EL (cell line): ENCODE measurements around the gene KANK2.
"Not testable (repeated sequence)": the region's sequence is repeated elsewhere in the genome, so short reads cannot be mapped to it uniquely, and the experiment has no call there.

Experiments used
- DNase-seq: peaks from one replicate; pipeline ENCODE4 v3.0.0-alpha.2; 2016

Gene KANK2

DNA sequence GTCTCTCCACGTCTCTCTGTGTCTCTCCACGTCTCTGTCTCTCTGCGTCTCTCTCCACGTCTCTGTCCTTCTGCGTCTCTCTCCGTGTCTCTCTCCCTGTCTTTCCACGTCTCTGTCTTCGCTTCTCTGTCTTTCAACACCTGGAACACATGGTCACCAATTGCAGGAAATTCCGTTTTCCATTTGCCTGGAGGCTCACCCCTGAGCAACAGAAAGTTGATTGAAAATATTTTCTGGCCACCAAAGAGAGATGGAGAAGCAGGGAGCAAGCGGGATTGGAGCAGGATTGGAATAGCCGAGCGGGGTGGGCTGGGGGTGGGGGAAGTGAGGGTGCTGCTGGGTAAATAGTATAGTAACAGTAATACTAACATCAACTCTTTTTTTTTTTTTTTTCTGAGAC lies 1.7 kb downstream of the KANK2 start:
- no peak for DNase-seq

DNA sequence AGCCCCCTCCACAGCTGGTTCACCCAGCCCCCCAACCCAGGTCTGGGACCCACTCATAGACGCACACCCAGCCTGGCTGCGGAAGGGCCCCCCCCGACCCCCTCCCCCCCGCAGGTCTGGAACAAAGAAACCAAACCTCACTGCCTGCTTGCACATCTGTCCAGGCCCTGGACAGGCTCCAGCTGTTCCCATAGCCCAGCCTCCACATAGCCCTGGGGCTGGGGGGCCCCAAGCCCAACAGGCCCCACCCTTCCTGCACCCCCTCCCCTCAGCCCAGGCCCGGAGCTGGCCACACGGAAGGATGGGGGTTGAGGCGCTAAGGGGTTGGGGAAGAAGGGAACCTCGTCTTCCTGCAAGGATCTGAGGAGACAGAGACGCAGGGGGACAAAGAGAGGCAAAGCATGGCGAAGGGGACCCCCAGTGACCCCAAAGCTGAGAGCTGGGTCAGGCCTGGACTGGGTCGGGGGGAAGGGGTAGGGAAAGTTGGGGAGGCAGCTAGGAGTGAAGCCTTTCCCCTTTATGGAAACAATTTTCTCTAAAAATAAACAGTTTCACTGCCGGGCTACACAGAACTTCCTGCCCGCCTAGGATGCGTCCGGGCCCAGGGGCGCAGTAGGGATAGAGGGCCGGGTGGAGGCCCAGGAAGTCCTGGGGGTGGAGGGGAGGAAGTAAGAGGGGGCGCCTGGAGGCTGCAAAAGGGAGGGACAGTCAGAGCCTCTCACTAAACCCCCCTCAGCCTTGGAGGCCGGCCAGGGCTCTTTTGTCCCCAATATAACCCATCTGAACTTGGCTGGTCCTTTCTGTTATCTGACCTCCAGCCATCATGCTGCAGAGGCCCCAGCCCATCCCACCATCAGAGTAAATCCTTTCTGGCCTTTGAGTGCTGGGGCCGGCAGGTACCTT lies 2.4 kb downstream of the KANK2 start:
- peak; percentile 35 for DNase-seq

DNA sequence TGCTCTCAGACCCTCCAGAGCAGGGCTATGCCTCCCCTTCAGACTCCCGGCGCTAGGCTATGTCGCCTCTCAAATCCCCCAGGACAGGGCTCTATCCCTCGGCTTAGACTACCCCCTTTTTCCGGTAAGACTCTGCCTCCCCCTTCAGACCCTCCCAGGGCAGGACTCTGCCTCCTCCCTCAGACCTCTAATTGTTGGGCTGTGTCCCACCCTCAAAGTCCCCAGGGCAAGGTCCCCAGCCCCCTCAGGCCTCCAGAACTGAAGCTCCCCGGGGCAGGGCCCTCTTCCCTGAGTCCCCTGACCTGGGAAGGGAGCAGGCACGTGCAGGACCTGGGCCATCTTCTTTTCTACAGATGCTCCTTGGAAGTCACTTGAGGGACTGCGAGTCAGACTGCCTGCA lies 3.2 kb downstream of the KANK2 start:
- no peak for DNase-seq

DNA sequence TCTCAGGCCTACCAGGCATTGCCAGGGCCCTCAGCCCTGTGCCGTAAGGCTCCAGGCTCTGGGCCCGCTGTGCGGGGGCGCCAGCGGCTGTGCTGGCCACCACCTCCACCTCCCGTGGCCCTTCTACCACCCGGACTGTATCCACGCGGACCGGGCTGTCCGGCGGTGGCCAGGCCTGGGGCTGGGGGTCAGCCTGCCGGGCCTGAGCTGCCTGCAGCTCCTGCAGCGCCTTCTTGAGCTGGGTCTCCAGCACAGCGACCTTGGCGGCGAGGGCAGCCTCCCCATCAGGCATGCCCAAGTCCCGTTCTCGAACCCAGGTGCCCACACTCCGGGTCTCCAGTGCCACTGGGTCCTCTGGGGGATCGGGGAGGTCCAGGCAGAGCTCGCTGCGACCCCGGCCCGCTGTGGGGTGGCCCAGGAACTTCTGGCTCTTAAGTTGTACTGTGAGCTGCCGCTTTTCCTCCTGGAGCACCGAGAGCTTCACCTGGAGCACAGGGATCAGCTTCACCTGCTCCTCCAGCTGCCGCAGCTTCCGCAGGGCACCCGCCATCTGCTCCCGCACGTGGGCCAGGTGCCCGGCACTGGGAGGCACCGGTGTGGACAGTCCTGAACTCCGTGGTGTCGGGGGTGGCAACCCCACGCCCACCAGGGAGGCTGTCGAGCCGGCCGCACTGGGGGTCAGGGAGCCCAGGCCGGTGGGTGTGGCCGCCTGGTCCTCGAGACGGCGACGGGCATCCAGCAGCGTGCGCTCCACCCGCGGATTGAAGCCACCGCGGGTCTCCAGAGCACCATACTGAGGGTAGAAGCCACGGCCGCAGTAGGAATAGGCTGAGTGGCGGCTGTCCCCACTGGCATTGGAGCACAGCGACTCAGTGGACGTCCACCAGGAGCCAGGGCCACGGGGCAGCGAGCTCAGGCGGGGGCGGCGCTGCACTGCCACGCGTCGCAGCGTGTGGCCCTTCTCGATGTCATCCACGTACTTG lies 4.1 kb downstream of the KANK2 start:
- no peak for DNase-seq

DNA sequence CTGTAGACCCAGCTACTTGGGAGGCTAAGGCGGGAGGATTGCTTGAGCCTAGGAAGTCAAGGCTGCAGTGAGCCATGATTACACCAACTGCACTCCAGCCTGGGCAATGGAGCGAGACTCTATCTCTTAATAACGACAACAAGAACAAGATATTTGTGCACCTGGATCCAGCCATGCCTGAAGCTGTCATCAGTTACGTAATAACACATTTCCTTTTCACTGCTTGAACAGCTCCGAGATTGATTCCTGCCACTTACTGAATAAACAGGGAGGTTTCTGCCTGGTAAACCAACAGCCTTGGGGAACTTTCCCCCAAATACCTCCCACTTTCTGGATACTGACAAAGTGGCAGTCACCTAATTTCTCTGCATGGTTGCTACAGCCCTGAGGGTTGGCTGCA lies 5.4 kb downstream of the KANK2 start:
- DNase-seq, result no peak

DNA sequence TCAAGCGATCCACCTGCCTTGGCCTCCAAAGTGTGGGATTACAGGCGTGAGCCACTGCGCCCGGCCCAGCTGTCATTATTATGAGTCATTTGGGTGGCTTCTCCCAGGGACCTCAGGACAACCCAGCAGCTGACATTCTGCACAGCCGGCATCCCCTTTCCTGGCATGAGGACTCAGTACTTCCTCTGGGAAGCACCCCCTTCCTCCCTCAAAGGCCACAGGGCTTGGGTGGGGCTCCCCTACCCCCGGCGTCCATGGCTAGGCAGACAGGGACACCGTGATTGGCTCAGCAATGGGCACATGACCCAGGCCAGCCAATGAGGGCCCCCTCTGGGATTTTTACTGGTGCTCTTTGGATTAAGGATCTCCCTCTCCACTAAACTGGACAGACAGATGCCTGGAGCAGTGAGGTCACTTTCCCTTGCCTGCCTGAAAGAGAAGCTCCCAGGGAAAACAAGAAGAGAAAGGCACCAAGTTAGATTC lies 6.0 kb downstream of the KANK2 start:
- peak; percentile 90 for DNase-seq

DNA sequence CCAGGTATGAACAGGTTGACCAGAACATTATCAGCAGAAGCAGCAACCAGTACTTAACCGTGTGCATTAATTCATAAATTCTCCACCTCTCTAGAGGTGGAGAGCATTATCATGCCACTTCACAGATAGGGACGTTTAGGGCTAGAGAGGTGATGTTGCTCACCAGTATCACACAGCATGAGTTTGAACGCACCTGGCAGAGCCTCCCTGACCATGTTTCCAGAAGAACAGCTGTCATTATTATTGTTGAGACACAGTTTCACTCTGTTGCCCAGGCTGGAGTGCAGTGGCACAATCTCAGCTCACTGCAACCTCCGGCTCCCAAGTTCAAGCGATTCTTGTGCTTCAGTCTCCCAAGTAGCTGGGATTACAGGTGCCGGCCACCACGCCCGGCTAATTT lies 6.8 kb downstream of the KANK2 start:
- no peak for DNase-seq

DNA sequence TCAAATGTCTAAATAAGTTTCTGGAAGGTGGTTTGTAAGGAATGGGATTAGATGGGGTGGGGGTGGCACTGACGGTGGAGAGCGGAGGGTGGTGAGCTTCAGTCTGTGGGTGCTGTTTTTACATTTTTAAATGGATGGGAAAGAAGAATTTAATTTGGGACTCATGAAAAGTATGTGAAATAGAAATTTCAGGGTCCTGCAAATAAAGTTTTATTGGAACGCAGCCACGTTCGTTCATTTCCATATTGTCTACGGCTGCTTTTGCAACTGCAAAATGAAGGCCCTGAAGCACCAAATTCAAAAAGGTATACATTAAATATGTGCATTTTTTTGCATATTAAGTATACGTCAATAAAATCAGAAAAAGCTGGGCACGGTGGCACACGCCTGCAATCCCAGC lies 9.9 kb downstream of the KANK2 start:
- no peak for DNase-seq

DNA sequence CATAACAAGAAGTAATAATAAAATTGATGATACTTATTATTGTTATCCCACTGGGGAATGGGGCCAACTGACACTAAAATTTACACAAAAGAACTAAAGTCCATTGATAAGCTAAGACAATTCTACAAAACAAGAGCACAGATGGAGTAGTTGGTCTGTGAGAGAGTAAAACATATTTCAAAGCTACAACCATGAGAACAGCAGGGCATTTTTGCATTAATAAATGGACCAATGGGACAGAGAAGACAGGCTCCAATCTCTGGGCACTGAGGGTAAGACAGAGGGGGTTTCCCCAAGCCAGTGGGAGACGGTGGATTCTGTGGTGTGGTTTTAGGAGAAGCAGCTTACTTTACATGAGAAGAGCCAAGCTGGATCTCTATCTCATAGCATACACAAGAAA lies 14.4 kb downstream of the KANK2 start:
- DNase-seq, result no peak

DNA sequence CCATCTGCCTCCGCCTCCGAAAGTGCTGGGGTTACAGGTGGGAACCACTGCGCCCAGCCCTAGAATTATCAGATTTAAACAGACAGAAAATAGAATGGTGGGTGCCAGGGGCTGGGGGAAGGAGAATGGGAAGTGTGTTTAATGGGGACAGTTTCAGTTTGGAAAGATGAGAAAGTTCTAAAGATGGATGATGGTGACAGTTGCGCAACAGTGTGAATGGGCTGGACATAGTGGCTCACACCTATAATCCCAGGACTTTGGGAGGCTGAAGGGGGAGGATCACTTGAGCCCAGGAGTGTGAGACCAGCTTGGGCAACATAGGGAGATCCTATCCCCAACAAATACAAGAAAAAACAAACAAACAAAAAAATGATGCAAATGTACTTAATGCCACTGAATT lies 15.9 kb downstream of the KANK2 start:
- DNase-seq, result no peak

DNA sequence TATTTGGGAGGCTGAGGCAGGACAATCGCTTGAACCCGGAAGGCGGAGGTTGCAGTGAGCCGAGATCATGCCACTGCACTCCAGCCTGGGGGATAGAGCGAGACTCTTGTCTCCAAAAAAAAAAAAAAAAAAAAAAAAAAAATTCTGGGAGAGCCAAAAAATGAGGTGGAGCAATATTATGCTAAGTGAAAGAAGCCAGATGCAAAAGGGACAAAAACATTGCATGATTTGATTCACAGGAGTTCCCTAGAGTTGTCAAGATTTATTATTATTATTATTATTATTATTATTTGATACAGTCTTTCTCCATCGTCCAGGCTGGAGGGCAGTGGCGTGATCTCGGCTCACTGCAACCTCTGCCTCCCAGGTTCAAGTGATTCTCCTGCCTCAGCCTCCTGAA lies 16.4 kb downstream of the KANK2 start:
- DNase-seq, result not testable (repeated sequence)

DNA sequence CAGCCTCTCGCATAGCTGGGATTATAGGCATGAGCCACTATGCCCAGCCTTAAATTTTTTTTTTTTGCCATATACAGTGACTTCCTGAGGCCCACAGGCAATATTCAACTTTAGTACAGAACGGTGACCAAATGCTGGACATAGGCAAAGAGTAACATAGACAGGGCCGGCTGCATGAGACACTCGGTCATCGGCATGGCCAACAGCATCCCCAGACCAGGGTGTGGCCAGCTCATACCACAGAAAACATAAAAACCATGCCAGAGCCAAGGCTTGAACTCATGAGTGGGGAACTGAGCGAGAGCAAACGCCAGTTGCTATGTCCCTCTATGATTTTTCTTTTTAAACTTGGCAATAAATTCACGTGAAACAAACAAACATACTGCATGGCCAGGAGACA lies 17.0 kb downstream of the KANK2 start:
- DNase-seq, result no peak

DNA sequence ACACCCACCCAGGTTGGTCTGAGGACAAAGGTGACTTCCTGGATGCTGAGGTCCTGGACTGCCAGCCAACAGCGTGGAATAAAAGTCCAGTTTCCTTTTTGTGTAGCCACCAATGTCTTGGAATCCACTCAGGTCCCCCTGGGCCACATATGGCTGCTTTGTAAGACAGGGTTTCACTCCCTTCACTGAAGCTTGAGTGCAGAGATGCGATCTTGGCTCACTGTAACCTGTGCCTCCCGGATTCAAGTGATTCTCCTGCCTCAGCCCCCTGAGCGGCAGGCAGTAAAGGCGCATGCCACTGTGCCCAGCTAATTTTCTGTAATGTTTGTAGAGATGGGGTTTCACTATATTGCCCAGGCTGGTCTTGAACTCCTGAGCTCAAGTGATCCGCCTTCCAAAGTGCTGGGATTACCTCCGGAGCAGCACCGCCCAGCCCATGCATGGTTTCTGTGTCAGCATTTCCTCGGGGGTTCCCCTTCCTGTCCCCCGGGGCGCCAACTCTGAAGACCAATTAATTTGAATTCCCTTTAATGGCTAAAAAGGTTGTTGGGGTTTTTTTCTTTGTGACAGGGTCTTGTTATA lies 17.5 kb downstream of the KANK2 start:
- DNase-seq, result no peak

DNA sequence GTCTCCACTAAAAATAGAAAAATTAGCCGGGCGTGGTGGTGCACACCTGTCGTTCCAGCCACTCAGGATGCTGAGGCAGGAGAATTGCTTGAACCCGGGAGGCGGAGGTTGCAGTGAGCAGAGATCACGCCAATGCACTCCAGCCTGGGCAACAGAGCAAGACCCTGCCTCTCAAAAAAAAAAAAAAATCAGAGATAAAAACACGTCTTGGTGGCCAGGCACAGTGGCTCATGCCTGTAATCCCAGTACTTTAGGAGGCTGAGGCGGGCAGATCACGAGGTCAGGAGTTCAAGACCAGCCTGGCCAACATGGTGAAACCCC lies 18.2 kb downstream of the KANK2 start:
- not testable (repeated sequence) for DNase-seq

DNA sequence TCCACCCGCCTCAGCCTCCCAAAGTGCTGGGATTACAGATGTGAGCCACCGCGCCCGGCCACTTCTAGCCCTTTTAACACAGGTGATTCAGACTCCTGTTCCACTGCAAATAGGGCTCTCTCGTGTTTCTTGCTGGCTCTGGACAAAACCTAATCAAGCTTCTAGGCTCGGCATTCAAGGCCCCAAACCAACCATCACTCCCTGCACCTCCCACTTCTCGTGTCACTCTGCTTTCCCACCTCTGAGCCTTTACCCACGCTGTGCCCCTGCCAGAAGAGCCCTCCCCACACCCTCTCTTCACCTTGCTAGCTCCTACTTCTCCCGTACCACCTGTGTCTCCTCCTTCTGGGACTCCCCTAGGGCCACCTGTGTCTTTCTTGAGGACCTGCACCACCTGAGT lies 19.8 kb downstream of the KANK2 start:
- DNase-seq, result no peak

DNA sequence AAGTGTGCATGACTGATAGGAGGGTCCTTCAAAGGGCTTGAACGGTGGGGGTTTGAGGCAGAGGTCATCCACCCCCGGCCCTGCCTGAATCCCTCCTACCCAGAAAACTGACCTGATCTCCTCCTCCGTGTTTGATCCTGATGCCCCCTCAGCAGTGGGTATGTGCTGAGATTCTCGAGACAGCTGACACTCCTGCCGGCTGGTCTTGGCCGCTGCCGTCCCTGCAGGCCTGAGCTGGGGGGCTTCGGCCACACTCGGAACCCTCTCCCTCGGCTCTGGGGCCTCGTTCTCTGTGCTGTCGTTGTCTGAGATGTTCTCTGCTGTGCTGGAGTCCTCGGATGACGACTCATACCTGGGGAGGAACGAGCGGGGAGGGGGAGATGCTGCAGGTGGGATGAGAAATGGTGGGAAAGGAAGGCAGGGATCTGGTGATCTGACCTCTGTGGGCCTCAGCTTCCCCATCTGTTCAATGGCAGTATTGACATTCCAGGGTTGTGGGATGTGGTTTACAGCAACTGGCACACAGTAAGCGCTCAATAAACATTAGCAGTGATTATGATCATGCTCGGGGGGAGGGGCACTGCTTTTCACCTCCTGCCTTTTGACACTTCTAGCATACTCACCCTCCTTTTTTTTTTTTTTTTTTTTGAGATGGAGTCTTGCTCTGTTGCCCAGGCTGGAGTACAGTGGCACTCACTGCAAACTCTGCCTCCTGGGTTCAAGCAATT lies 20.7 kb downstream of the KANK2 start:
- DNase-seq, result no peak

DNA sequence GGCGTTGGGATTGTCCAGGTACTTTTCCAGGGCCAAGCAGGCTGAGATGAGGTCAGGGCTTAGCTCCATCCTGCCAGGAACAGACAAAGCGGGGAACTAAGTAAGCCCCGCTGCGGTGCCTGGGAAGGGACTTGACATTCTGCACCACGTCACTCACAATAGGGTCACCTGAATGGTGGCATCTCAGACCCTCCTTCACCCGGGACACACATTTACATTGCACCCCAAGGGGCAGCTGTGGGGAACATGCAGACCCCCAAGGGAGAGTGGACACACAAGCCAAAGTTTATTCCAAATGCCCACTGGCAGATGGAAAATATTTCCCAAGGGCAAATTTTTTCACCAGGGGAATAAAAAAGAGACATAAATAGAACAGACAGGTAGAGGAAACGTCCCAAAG lies 21.4 kb downstream of the KANK2 start:
- no peak for DNase-seq

DNA sequence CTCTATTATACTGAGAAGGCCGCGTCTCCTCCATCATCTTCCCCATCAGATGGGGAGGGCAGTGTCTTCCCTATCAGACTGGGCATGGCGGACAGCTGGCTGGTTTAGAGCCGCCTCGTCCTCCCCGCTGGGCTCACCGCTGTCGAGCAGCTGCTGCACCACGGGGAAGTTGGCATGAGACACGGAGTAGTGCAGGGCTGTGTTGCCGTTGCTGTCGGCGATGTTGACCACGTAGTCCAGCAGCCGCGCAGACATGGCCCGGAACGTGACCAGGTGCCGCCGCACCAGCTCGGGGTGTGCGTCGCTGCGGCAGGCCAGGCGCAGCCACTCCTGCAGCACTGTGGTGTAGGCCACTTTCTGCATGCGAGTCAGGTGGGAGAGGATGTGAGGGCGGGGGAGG lies 23.0 kb downstream of the KANK2 start:
- DNase-seq, result no peak

DNA sequence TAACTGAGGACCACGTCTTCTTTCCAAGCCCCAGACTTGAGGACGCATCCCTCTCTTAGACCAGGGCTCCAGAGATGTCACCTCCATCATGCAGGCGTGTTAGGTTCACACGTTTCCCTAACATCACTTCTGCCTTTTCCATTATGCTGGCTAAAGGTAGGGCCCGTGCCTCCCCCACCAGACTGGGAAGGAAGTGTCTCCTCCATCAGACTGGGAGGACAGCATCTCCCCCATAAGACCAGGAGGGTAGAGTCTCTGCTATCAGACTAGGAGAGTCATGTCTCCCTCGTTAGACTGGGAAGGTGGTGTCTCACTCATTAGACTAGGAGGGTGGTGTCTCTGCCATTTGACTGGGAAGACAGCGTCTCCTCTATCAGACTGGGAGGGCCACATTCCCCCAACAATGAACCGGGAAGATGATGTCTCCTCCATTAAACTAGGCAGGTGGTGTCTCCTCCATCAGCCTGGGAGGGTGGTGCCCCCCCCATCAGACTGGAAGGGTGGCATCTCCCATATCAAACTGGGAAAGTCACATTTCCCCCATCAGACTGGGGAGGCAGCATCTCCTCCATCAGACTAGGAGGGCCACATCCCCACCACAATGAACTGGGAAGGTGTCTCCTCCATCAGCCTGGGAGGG lies 23.7 kb downstream of the KANK2 start:
- DNase-seq, result no peak

DNA sequence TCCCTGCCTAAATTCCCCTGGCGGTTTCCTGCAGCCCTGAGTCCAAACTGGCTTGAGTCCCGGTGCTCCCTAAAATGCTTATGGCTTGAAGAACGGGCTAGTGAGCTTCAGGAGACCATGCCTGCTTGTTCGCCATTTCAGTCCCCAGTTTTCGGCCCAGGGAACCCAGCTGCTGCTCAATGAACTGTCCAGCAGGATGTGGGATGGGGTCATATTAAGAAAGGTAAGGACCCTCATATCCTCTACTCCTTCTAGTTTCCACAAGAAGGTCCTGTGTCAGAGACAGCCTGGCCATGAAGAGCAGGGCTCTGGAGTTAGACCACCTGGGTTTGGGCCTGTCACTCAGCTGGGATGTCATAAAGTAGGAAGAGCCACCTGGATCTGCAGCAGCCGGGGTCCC lies 24.8 kb downstream of the KANK2 start:
- no peak for DNase-seq

DNA sequence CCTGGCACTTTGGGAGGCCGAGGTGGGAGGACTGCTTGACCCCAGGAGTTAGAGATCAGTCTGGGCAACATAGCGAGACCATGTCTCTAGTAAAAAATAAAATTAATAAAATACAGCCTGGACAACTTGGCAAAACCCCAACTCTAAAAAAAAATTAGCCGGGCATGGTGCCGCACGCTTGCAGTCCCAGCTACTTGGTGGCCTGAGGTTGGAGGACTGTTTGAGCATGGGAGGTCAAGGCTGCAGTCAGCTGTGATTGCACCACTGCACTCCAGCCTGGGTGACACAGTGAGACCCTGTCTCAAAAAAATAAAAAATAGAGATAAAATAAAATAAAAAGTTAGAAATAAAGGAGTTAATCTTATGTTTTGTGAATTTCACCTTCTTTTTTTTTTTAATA lies 26.2 kb downstream of the KANK2 start:
- DNase-seq, result no peak
